Calu3 (cell line): Measurements from ENCODE around the gene AOC2. TPM values are rescaled to one million over a fixed set of nuclear protein-coding genes. Genes with fewer than 3 reads are reported as not detected.
A peak's percentile ranks its signal among the peaks of the same experiment; 100 is the strongest.

Experiments used
- BruUV-seq: library from RNA; stranded (reverse); fragments of 400-500 nt; replicated peaks from 2 replicates; lab custom pipeline; 2021; lab: Mats Ljungman, UMichigan
- CTCF ChIA-PET: fragments of 300-600 bp; sonication (Branson Sonifier 250); formaldehyde crosslinking; loops from one replicate; lab custom pipeline; 2022; ENCODE audit warnings: antibody characterized with exemption; lab: Charles Lee
- DNase-seq: peaks from one replicate; pipeline ENCODE4 v3.0.0; 2022
- H3K27ac Mint-ChIP-seq: one replicate; pipeline ENCODE4 v1.8.0; 2022; ENCODE audit warnings: mixed read lengths; ENCODE audit not compliant: unreplicated experiment
- H3K27me3 Mint-ChIP-seq: one replicate; pipeline ENCODE4 v1.8.0; 2022; ENCODE audit warnings: mixed read lengths; ENCODE audit not compliant: unreplicated experiment
- H3K36me3 Mint-ChIP-seq: one replicate; pipeline ENCODE4 v1.8.0; 2022; ENCODE audit warnings: mild to moderate bottlenecking, moderate library complexity, mixed read lengths; ENCODE audit not compliant: insufficient read depth, unreplicated experiment
- H3K4me1 Mint-ChIP-seq: one replicate; pipeline ENCODE4 v1.8.0; 2022; ENCODE audit warnings: mild to moderate bottlenecking, low read depth, mixed read lengths; ENCODE audit not compliant: unreplicated experiment
- H3K4me3 Mint-ChIP-seq: one replicate; pipeline ENCODE4 v1.8.0; 2022; ENCODE audit warnings: mild to moderate bottlenecking, low read depth, moderate library complexity, mixed read lengths; ENCODE audit not compliant: unreplicated experiment
- H3K9me3 Mint-ChIP-seq: one replicate; pipeline ENCODE4 v1.8.0; 2022; ENCODE audit warnings: low read depth, mixed read lengths; ENCODE audit not compliant: unreplicated experiment
- intact Hi-C: fragments of 100-400 bp; cut with micrococcal nuclease; formaldehyde crosslinking; loops from one replicate; pipeline ENCODE4 v1.10.0; 2022; ENCODE audit not compliant: unreplicated experiment
- total RNA-seq: library from RNA; stranded (reverse); gene quantifications from 2 replicates; pipeline ENCODE4 v1.2.3, GENCODE V29; 2022
- TF ChIP-seq, protein P1 (sequence below): fragments of 200-600 bp; IDR thresholded peaks from one replicate; pipeline ENCODE4 v1.8.0; 2022; ENCODE audit warnings: antibody characterized with exemption; ENCODE audit not compliant: unreplicated experiment

The AOC2 gene
- total RNA-seq, 1 experiment from 2014 or later, result 10.5 TPM

DNA sequence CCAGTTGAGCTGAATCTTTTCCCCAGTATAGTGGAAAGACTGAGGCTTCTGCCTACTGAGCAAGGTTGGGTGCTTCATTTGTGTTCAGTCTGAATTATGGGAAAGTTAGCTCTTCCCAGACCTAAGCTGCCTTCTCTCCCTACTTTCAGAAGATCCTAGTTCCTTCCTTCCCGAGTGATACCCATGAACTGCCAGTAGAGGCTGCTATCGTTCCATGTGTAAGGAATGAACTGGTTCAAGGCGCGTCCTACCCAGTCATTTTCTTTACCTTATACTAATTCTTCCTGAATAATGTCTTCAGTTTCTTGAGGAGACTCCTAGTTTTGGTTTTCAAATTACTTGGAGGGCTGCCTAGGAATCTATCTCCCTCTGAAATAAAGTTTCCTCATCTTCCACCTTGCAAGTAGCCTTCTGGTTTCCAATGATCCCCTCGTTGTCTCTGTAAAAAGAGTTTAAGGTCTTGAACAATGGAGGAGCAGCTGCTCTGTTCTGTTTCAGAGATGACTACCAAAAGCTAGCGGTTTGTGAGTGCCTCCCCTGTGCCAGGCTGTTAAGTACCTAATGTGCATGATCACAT, 934 bp upstream of the AOC2 start:
- TF ChIP-seq, protein P1, sequence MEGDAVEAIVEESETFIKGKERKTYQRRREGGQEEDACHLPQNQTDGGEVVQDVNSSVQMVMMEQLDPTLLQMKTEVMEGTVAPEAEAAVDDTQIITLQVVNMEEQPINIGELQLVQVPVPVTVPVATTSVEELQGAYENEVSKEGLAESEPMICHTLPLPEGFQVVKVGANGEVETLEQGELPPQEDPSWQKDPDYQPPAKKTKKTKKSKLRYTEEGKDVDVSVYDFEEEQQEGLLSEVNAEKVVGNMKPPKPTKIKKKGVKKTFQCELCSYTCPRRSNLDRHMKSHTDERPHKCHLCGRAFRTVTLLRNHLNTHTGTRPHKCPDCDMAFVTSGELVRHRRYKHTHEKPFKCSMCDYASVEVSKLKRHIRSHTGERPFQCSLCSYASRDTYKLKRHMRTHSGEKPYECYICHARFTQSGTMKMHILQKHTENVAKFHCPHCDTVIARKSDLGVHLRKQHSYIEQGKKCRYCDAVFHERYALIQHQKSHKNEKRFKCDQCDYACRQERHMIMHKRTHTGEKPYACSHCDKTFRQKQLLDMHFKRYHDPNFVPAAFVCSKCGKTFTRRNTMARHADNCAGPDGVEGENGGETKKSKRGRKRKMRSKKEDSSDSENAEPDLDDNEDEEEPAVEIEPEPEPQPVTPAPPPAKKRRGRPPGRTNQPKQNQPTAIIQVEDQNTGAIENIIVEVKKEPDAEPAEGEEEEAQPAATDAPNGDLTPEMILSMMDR, result peak; percentile 78
- peak overlapping the region; percentile 15 for H3K27ac Mint-ChIP-seq
- BruUV-seq, result no TSS peak
- no peak overlapping the region for H3K4me3 Mint-ChIP-seq
- peaks cover 81% of the 10 kb centered on the region for H3K36me3 Mint-ChIP-seq
- H3K4me1 Mint-ChIP-seq, result peaks cover 8% of the 10 kb centered on the region
- H3K9me3 Mint-ChIP-seq, result no peaks in the 10 kb centered on the region
- H3K27me3 Mint-ChIP-seq, result no peaks in the 10 kb centered on the region
- intact Hi-C loops, result loop anchor here (1.0 to 2.0 kb wide), 2 partner anchors 85 to 94 kb away; no protein-coding TSS in a partner anchor
- CTCF ChIA-PET, result interaction anchor here (0.6 to 2.1 kb wide), 7 partner anchors 10 to 155 kb away, joined by 3 to 22 read pairs (median 6); partner anchors contain the start of genes BECN1, PSME3 and RPL27
- DNase-seq, result peak; percentile 61

DNA sequence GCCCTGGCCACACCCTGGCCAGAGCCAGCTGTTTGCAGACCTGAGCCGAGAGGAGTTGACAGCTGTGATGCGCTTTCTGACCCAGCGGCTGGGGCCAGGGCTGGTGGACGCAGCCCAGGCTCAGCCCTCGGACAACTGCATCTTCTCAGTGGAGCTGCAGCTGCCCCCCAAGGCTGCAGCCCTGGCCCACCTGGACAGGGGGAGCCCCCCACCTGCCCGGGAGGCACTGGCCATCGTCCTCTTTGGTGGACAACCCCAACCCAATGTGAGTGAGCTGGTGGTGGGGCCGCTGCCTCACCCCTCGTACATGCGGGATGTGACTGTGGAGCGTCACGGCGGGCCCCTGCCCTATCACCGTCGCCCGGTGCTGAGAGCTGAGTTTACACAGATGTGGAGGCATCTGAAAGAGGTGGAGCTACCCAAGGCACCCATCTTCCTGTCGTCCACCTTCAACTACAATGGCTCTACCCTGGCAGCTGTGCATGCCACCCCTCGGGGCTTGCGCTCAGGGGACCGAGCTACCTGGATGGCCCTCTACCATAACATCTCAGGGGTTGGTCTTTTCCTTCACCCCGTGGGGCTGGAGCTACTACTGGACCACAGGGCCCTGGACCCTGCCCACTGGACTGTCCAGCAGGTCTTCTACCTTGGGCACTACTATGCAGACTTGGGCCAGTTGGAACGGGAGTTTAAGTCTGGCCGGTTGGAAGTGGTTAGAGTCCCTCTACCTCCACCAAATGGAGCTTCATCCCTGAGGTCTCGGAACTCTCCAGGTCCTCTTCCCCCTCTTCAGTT, 578 bp downstream of the AOC2 start:
- H3K36me3 Mint-ChIP-seq, result peaks cover 66% of the 10 kb centered on the region
- peak overlapping the region; percentile 51 for H3K27ac Mint-ChIP-seq
- peaks cover 8% of the 10 kb centered on the region for H3K4me1 Mint-ChIP-seq
- intact Hi-C loops, result no loop called here
- TF ChIP-seq, protein P1, result no peak
- H3K27me3 Mint-ChIP-seq, result no peaks in the 10 kb centered on the region
- CTCF ChIA-PET, result interaction anchor here (0.8 to 2.1 kb wide), 2 partner anchors 18 to 84 kb away, joined by 3 to 22 read pairs; no protein-coding TSS in a partner anchor
- no peak overlapping the region for H3K4me3 Mint-ChIP-seq
- BruUV-seq, result no TSS peak
- DNase-seq, result no peak
- no peaks in the 10 kb centered on the region for H3K9me3 Mint-ChIP-seq

- TF ChIP-seq, protein P1, result no peak
- H3K36me3 Mint-ChIP-seq, result peaks cover 60% of the 10 kb centered on the region
- no TSS peak for BruUV-seq
- DNase-seq, result no peak
- H3K9me3 Mint-ChIP-seq, result no peaks in the 10 kb centered on the region
- peaks cover 8% of the 10 kb centered on the region for H3K4me1 Mint-ChIP-seq
- CTCF ChIA-PET, result interaction anchor here (0.8 kb wide), 1 partner anchor 17 kb away, joined by 3 read pairs; no protein-coding TSS in a partner anchor
- H3K4me3 Mint-ChIP-seq, result no peak overlapping the region
- intact Hi-C loops, result no loop called here
- no peaks in the 10 kb centered on the region for H3K27me3 Mint-ChIP-seq
- peak overlapping the region; percentile 51 for H3K27ac Mint-ChIP-seq
Measured at GRCh38 chr17:42845556-42845917, 1.2 kb downstream of the AOC2 start.

DNA sequence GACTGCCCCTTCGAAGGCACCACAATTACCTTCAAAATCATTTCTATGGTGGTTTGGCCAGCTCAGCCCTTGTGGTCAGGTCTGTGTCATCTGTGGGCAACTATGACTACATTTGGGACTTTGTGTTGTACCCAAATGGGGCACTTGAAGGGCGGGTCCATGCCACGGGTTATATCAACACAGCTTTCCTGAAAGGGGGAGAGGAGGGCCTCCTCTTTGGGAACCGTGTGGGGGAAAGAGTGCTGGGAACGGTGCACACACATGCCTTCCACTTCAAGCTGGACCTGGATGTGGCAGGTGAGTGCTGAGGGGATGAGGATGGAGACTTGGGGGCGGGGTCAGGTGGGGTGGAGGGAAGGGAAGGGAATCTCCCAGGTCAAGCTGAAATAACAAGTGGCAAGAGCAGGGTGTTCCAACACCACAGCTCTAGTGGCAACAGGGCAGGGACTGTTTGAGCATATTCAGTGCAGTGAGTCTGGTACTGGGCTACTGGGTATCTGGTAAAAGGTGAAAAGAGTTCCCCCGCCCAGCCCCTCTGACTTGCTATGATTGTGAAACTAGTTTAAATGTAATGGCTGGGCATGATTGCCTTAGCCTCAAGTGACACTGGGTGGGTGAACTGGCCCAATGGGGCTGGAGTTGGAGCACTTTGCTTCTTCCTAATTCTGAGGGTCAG, 1.7 kb downstream of the AOC2 start:
- H3K36me3 Mint-ChIP-seq, result peaks cover 56% of the 10 kb centered on the region
- H3K27me3 Mint-ChIP-seq, result no peaks in the 10 kb centered on the region
- no TSS peak for BruUV-seq
- DNase-seq, result no peak
- no peak overlapping the region for H3K4me3 Mint-ChIP-seq
- peaks cover 8% of the 10 kb centered on the region for H3K4me1 Mint-ChIP-seq
- CTCF ChIA-PET, result interaction anchor here (0.8 kb wide), 1 partner anchor 17 kb away, joined by 3 read pairs; no protein-coding TSS in a partner anchor
- TF ChIP-seq, protein P1, result no peak
- intact Hi-C loops, result no loop called here
- no peaks in the 10 kb centered on the region for H3K9me3 Mint-ChIP-seq
- H3K27ac Mint-ChIP-seq, result peak overlapping the region; percentile 51
